ENCODE data around the gene TTL.
A peak's percentile ranks its signal among the peaks of the same experiment; 100 is the strongest.
"Not testable (repeated sequence)": the region's sequence is repeated elsewhere in the genome, so short reads cannot be mapped to it uniquely, and the experiment has no call there.

The TTL gene

DNA sequence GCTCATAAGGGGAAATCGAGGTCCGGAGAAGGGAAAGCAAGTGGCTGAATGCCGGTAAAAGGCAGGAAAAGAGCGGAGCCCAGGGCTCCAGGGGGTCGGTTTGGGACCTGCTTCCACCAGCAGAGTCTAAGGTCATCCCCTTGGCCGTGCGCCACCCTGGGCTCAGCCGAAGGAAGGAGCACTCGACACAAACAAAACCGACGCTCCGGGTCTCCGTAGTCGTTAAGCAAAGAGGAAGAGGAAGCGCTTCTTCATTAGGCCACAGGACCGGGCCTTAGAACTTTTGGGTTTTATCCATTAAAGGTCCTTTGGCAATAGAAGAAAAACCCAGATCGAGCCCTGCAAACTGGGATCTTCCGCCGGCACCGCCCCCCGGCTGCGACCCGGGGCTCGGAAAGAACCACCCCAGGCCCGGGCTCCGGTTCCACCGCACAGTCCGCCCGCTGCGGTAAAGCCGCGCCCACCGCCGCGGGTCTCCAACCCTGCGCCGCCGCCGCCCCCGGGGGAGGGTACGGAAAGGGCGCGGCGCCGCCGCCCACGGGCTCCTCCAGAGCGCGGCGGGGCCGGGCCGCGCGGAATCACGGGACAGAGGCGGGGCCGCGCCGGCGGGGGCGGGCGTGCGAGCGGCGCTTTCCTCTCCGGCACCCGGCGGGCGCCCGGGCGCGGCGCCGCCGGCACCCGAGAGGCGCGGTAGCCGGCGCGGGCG is at the start of gene TTL:
TSS of gene TTL (plus strand) at position 629 of the 706 bp plus-strand sequence. CDS start 189 bp downstream, outside the sequence.
- DNase-seq (ENCODE audit: insufficient read length, low spot score), result peak; percentile 65
- no peak for FAIRE-seq

- DNase-seq (ENCODE audit: insufficient read length, low spot score); FAIRE-seq: not testable (repeated sequence)
Measured at GRCh38 chr2:112432390-112432734, 49.6 kb upstream of the TTL start.

GRCh38 chr2:112432735-112433479 is 49.0 kb upstream of the TTL start:
- not testable (repeated sequence) for DNase-seq (ENCODE audit: insufficient read length, low spot score); FAIRE-seq

DNA sequence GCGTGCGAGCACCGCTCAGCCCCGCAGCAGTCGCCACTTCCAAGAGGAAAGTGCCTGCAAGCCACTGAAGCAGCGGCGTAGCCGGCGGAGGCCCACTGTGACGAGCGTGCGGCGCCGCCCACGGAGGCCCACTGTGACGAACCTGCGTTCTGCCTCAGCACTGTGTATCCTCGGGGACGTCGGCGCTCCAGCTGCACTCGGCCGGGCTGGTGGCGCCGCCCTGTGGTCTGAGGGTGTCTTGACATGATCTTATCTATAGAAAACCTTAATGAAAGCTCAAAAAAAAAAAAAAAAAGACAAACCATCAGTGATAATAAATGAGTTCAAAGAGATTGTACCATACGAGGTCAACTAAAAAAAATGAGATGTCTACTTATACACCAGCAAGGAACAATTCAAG is 48.5 kb upstream of the TTL start, which contains the start of gene RGPD8:
TSS of gene RGPD8 (minus strand) at position 166 of the 400 bp plus-strand sequence. CDS start 192 bp downstream, outside the sequence.
- FAIRE-seq, result not testable (repeated sequence)

DNA sequence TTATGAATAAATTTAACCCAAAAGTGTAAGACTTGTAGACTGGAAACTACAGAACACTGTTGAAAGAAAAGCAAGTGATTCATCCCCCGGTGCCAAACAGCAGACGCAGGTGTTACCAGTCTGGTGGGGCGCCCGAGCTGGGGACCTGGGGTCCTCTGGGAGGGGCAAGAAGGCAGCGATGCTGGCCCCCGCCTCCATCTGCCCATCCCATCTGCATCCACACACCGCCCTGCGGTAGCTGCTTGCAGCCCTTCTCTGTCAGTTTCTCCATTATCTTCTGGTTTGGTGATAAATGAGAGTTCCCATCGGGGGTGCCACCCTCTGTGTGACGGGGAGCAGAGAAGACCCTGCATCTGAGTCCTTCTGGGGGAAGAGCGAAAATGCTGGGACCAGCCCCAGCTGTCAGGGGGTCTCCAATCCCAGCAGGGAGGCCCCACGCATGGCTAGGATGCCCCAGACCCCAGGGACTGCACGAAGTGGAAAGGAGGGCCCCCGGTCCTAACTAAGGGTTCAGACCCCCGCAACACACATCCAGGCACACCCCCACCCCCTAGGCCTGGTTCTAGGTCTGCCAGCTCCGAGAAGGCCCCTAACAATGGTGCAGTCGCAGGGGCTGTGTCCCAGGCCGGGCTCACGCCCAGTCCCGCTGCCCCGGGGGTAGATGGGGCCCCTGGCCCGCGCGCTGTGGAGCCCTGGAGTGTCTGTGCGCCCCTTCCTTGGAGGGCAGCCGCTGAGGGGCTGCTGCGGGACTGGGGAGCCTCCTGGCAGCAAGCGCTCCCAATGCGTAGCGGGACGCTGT is 47.8 kb upstream of the TTL start:
- DNase-seq (ENCODE audit: insufficient read length, low spot score), result no peak
- no peak for FAIRE-seq

More for the DNA sequence above, 48.5 kb upstream of the TTL start, which contains the start of gene RGPD8:
- not testable (repeated sequence) for DNase-seq (ENCODE audit: insufficient read length, low spot score)

GRCh38 chr2:112434890-112435715 is 46.9 kb upstream of the TTL start:
- FAIRE-seq; DNase-seq (ENCODE audit: insufficient read length, low spot score): not testable (repeated sequence)

DNA sequence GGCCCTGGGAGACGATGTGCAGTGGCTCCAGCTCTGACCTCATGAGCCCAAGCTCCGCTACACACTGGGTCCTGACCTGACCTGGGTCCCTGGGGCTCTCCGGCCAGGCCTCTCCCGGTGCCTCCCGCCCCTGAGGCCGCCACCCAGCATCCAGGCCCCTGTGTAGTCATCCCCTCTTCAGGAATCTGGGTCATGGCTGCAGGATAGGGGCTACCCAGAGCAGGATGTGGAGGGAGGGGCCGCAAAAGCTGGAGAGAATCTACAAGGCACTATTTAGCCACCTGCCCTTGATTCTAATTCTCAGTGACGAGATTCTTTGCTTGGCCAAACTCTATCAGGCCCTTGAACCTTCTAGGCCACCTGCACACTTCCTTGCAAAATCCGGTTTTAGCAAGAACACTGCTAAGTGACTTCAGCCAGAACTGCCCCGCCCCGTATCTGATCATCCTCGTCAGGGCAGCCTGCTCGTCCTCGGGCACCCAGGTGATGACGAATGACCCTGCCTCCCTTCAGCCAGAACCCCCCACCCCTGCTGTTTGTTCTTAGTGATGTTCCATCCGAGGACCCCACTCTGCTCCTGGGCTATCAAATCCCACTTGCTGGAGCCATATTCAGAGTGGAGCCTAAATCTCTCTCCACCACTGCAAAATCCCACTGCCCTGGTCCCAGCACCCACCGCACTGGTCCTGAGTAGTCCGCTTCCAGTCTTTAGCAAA is 46.1 kb upstream of the TTL start:
- FAIRE-seq; DNase-seq (ENCODE audit: insufficient read length, low spot score): not testable (repeated sequence)

GRCh38 chr2:112436993-112437392 is 45.0 kb upstream of the TTL start:
- not testable (repeated sequence) for DNase-seq (ENCODE audit: insufficient read length, low spot score); FAIRE-seq

DNA sequence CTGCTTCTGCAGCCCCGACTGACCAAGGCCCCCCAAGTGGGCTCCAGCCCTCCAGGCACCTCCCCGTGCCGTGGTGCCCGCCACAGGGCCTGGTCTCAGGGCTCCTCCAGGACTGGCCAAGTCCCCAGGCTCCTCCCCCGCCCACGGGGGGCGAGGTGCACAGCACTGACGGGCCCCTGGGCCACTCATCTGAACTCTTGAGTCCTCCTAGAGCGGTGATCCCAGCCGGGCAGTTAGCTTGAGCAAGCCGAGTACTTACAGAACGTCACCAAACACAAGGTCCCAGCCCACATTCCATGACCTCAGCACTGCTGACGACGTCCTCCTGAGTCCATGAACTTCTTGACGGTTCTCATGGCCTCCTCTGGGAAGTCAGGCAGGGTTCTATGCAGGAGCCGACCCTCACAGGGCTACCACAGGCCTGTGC is 44.5 kb upstream of the TTL start:
- not testable (repeated sequence) for FAIRE-seq; DNase-seq (ENCODE audit: insufficient read length, low spot score)

DNA sequence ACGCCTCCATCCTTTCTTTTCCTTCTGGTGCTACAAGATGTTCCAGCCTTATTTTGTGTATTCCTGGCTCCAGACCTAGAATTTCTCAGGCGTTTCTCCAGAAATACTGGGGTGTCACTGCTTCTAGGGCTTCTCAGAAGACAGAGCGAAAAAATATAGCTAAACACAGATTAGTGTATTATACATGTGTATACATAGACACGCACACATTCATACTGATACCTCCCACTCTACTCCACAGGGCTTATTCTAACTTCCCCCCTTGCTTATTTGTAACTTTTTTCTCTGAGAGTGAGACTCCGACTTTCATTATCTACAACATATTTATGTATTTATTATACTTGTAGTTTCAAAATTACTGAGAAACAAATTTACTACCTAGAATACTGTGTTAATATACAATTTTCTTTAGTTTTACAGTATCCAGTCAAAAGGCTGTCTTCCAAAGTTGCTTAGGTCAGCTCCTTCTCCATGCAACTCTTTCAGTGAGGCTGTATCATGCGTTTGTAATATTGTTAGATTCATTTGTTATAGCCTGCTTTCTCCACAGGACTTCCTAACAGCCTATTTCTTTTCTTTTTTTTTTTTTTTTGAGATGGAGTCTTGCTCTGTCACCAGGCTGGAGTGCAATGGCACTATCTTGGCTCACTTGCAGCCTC is 43.2 kb upstream of the TTL start:
- DNase-seq (ENCODE audit: insufficient read length, low spot score), result not testable (repeated sequence)

GRCh38 chr2:112444256-112444655 is 37.7 kb upstream of the TTL start:
- not testable (repeated sequence) for FAIRE-seq

More for the DNA sequence above, 43.2 kb upstream of the TTL start:
- FAIRE-seq, result not testable (repeated sequence)

DNA sequence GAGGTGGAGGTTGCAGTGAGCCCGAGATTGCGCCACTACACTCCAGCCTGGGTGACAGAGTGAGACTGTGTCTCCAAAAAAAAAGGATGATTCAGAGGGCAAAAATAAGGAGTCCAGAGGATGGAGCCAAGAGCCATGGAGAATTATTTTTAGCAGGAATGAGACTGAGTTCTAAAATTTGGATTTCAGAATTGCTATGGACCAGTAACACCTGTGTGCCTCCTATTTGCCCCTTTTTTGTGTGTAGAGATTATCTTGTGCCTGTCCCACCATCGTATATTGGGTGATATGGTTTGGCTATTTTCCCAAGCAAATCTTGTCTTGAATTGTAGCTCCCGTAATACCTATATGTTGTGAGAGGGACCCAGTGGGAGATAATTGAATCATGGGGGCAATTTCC is 32.1 kb upstream of the TTL start:
- FAIRE-seq, result no peak
- no peak for DNase-seq (ENCODE audit: insufficient read length, low spot score)

More at GRCh38 chr2:112444256-112444655, 37.7 kb upstream of the TTL start:
- not testable (repeated sequence) for DNase-seq (ENCODE audit: insufficient read length, low spot score)

- FAIRE-seq, result no peak
- no peak for DNase-seq (ENCODE audit: insufficient read length, low spot score)
Measured at GRCh38 chr2:112451317-112451716, 30.6 kb upstream of the TTL start.

GRCh38 chr2:112454586-112454985 is 27.4 kb upstream of the TTL start:
- no peak for FAIRE-seq
- DNase-seq (ENCODE audit: insufficient read length, low spot score), result no peak

GRCh38 chr2:112459372-112459771 is 22.6 kb upstream of the TTL start:
- no peak for DNase-seq (ENCODE audit: insufficient read length, low spot score)
- FAIRE-seq, result no peak

- no peak for DNase-seq (ENCODE audit: insufficient read length, low spot score)
- no peak for FAIRE-seq
Measured at GRCh38 chr2:112462178-112462577, 19.8 kb upstream of the TTL start.

DNA sequence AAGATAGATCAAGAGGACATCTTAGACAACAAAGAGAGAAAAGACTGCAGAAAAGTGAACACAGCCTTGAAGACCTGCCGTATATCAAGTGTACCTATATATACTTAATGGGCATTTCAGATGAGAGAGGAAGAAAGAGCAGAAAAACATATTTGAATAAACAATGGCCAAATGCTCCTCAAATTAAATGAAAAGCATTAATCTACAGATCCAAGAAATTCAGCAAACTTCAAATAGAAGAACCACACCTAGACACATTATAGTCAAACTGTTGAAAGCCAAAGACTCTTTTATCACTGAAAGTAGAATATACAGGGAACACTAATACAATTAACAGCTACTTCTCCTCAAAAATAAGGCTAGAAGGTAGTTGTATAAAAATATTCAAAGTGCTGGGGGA is 18.7 kb upstream of the TTL start:
- FAIRE-seq, result no peak
- DNase-seq (ENCODE audit: insufficient read length, low spot score), result no peak

DNA sequence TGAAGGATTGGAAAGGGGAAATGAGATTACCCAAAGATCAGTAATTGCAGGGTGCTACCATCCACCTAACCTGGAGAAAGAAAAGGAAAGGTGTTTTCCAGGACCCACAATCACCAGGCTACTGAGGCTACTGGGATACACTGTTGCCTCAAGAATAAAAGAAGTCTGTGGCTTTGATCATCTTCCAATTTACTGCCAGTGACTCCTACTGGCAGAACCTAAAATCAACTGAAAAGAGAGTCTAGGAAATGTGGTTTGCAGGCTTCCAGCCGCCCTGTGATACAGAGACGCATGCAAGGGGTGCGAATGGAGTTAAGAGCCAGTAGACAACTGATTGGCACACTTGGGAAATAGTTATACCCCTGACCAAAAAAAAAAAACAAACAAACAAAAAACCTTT is 16.6 kb upstream of the TTL start:
- DNase-seq (ENCODE audit: insufficient read length, low spot score), result no peak
- no peak for FAIRE-seq
